Endothelial cell of umbilical vein (primary cell): ENCODE measurements around the gene KHSRP. TPM values are rescaled to one million over a fixed set of nuclear protein-coding genes. Genes with fewer than 3 reads are reported as not detected.

Experiments used
- BruUV-seq: library from RNA; stranded (reverse); fragments of 400-500 nt; replicated peaks from 2 replicates; lab custom pipeline; 2021; lab: Mats Ljungman, UMichigan
- CTCF ChIA-PET: fragments of 300-600, 350-600 bp; sonication (Branson Sonifier 250); formaldehyde crosslinking; loops from one replicate; lab custom pipeline; 2021; ENCODE audit warnings: antibody characterized with exemption, inconsistent platforms; lab: Charles Lee
- POLR2A ChIA-PET: fragments of 300-600, 350-600 bp; sonication (Branson Sonifier 250); formaldehyde crosslinking; loops from one replicate; lab custom pipeline; 2021; ENCODE audit warnings: antibody characterized with exemption, inconsistent platforms; lab: Charles Lee
- DNase-seq: peaks from one replicate; pipeline ENCODE4 v3.0.0-alpha.2; 2011; ENCODE audit warnings: low read depth, low spot score
- FAIRE-seq: peaks from 2 replicates; lab custom pipeline; 2011; peaks lifted over from hg19 to GRCh38; lab: Jason Lieb, UNC
- H2AFZ ChIP-seq: 2 replicates; pipeline ENCODE4 v1.6.0; 2012; ENCODE audit warnings: low read depth, low read length, control low read depth, inconsistent platforms
- H3K27ac ChIP-seq: 2 replicates; pipeline ENCODE4 v1.5.1; 2011; ENCODE audit warnings: low read depth, mild to moderate bottlenecking, control low read depth, low read length, moderate library complexity; ENCODE audit not compliant: insufficient read depth
- H3K27me3 ChIP-seq, 2 experiments: 2 replicates each; pipeline versions ENCODE4 v1.6.0 to v1.6.1; 2011; ENCODE audit warnings: low read length in 2 of 2, mixed read lengths in 1 of 2; ENCODE audit not compliant: control insufficient read depth in 2 of 2, insufficient read depth in 2 of 2
- H3K36me3 ChIP-seq, 2 experiments: 2 replicates in 1 of 2; 3 replicates in 1 of 2; pipeline ENCODE4 v1.5.1; 2011; ENCODE audit warnings: low read length in 2 of 2, mild to moderate bottlenecking in 1 of 2, moderate library complexity in 1 of 2; ENCODE audit not compliant: control insufficient read depth in 2 of 2, insufficient read depth in 2 of 2; ENCODE audit errors: extremely low read depth in 1 of 2
- H3K4me1 ChIP-seq: 3 replicates; pipeline ENCODE4 v1.5.1; 2011; ENCODE audit warnings: mild to moderate bottlenecking, low read length; ENCODE audit not compliant: control insufficient read depth, insufficient read depth; ENCODE audit errors: extremely low read depth
- H3K4me2 ChIP-seq: 2 replicates; pipeline ENCODE4 v1.6.1; 2011; ENCODE audit warnings: low read length, control low read depth, mixed read lengths; ENCODE audit not compliant: insufficient read depth
- H3K4me3 ChIP-seq, 3 experiments: fragments of 200-600 bp in 1 of 3; sonication (generic), shearing (Covaris generic) in 1 of 3; replicated peaks in 1 of 3; 2 replicates each; pipeline ENCODE4 v1.5.1; 2011 to 2016; ENCODE audit warnings: control low read depth in 3 of 3, low read length in 3 of 3, mild to moderate bottlenecking in 2 of 3, inconsistent platforms in 1 of 3, low read depth in 1 of 3, moderate library complexity in 1 of 3; ENCODE audit not compliant: insufficient read depth in 1 of 3
- H3K79me2 ChIP-seq: 2 replicates; pipeline ENCODE4 v1.6.0; 2012; ENCODE audit warnings: low read length, inconsistent platforms; ENCODE audit not compliant: control insufficient read depth, insufficient read depth
- H3K9ac ChIP-seq: replicated peaks from 2 replicates; pipeline ENCODE3; 2011; ENCODE audit warnings: low read length, control low read depth; ENCODE audit not compliant: insufficient read depth; ENCODE audit errors: extremely low read depth
- H3K9me1 ChIP-seq: replicated peaks from 3 replicates; pipeline ENCODE4 v1.6.0; 2011; ENCODE audit warnings: mild to moderate bottlenecking, low read length; ENCODE audit not compliant: control insufficient read depth, insufficient read depth; ENCODE audit errors: extremely low read depth
- H3K9me3 ChIP-seq: replicated peaks from 2 replicates; pipeline ENCODE4 v1.5.1; 2012; ENCODE audit warnings: low read length, inconsistent platforms; ENCODE audit not compliant: control insufficient read depth, insufficient read depth
- H4K20me1 ChIP-seq: replicated peaks from 2 replicates; pipeline ENCODE3; 2011; ENCODE audit warnings: mild to moderate bottlenecking, low read length; ENCODE audit not compliant: control insufficient read depth, insufficient read depth; ENCODE audit errors: extremely low read depth
- CTCF ChIP-seq, 2 donors: IDR thresholded peaks; 1 replicate in 1 of 2; 2 replicates in 1 of 2; pipeline ENCODE4 v1.5.1; 2011; ENCODE audit warnings: low read length in 2 of 2, mild to moderate bottlenecking in 2 of 2, moderate library complexity in 2 of 2, control low read depth in 1 of 2, inconsistent platforms in 1 of 2, low read depth in 1 of 2; ENCODE audit not compliant: insufficient read depth in 1 of 2; ENCODE audit errors: extremely low read depth in 1 of 2
- EZH2 ChIP-seq: IDR thresholded peaks from 2 replicates; pipeline ENCODE4 v1.6.1; 2012; ENCODE audit warnings: borderline replicate concordance, low read depth, mild to moderate bottlenecking, moderate library complexity, low read length, inconsistent platforms; ENCODE audit not compliant: severe bottlenecking
- FOS ChIP-seq: IDR thresholded peaks from 2 replicates; pipeline ENCODE4 v1.6.1; 2011; ENCODE audit warnings: mild to moderate bottlenecking, low read length, moderate library complexity, borderline replicate concordance; ENCODE audit not compliant: insufficient read depth
- GATA2 ChIP-seq: IDR thresholded peaks from 2 replicates; pipeline ENCODE4 v1.7.0; 2011; ENCODE audit warnings: low read depth, mild to moderate bottlenecking, moderate library complexity, mixed read lengths, low read length; ENCODE audit not compliant: insufficient read length, insufficient read depth
- JUN ChIP-seq: IDR thresholded peaks from 2 replicates; pipeline ENCODE4 v1.6.1; 2011; ENCODE audit warnings: borderline replicate concordance, low read depth; ENCODE audit not compliant: insufficient read length, insufficient read depth
- MAX ChIP-seq: IDR thresholded peaks from 2 replicates; pipeline ENCODE4 v1.6.1; 2011; ENCODE audit not compliant: insufficient read depth, insufficient read length
- MYC ChIP-seq: IDR thresholded peaks from one replicate; pipeline ENCODE4 v1.6.1; 2011; ENCODE audit warnings: mild to moderate bottlenecking, low read depth, low read length
- POLR2A ChIP-seq: IDR thresholded peaks from 2 replicates; pipeline ENCODE4 v1.6.1; 2012; ENCODE audit warnings: low read depth, mild to moderate bottlenecking, control low read depth, low read length
- POLR2AphosphoS5 ChIP-seq: IDR thresholded peaks from 2 replicates; pipeline ENCODE4 v1.6.1; 2012; ENCODE audit warnings: low read depth, mild to moderate bottlenecking, control low read depth, low read length, moderate library complexity; ENCODE audit not compliant: insufficient read depth
- dilution Hi-C: fragments of 300-500 bp; cut with MboI; formaldehyde crosslinking; loops from one replicate; pipeline ENCODE4 v1.15.0; 2019; ENCODE audit warnings: low sequenced_read_pairs; ENCODE audit not compliant: extremely low pct_ligation_motif_present
- intact Hi-C: fragments of 100-400 bp; cut with micrococcal nuclease; formaldehyde crosslinking; loops from one replicate; pipeline ENCODE4 v1.10.0; 2022
- polyA plus RNA-seq, 4 experiments: library from polyadenylated mRNA; depleted of rRNA in 3 of 4; stranded (reverse) in 3 of 4; unstranded in 1 of 4; fragments of >200 nt; gene quantifications; 2 replicates each; pipeline versions ENCODE4 v1.2.1 to v1.2.3, GENCODE V29; 2011 to 2012; ENCODE audit warnings: missing spikeins in 1 of 4
- total RNA-seq: library from RNA; stranded (reverse); gene quantifications from 2 replicates; pipeline ENCODE4 v1.2.3, GENCODE V29; 2021

The KHSRP gene
- total and polyA plus RNA-seq, 2 donors (not counting 3 experiments of a cell fraction or from before 2014, with no cell fraction given): 98.3 to 372 TPM

GRCh38 chr19:6467384-6467783 lies 42.8 kb upstream of the KHSRP start:
- no peak overlapping the region for H2AFZ ChIP-seq
- no peak for DNase-seq
- H3K36me3 ChIP-seq: no peaks in the 10 kb centered on the region
- H3K9me3 ChIP-seq: no peaks in the 10 kb centered on the region
- BruUV-seq: no TSS peak
- H3K27ac ChIP-seq: no peak overlapping the region
- H3K9me1 ChIP-seq: no peaks in the 10 kb centered on the region
- TF ChIP-seq POLR2AphosphoS5 (no peak), MYC (no peak), POLR2A (no peak), GATA2 (no peak), JUN (no peak), CTCF (IDR thresholded peaks at IDR 0.05; ENCODE audit: extremely low read depth in 1 of 2, insufficient read depth in 1 of 2, low read depth in 1 of 2, low read length in 2 of 2) (no peak), MAX (no peak), FOS (no peak), EZH2 (no peak)
- intact Hi-C loops: no loop called here
- peaks cover 8 to 16% of the 10 kb centered on the region in 2 experiments for H3K27me3 ChIP-seq
- H4K20me1 ChIP-seq: no peaks in the 10 kb centered on the region
- CTCF ChIA-PET: no interaction called here
- no peak for FAIRE-seq
- no peak overlapping the region for H3K4me3 ChIP-seq
- POLR2A ChIA-PET: no interaction called here
- H3K4me2 ChIP-seq: no peak overlapping the region
- no peak overlapping the region for H3K9ac ChIP-seq
- dilution Hi-C loops: no loop called here
- no peaks in the 10 kb centered on the region for H3K4me1 ChIP-seq
- no peaks in the 10 kb centered on the region for H3K79me2 ChIP-seq
